ENCODE results near the gene AGMO. TPM values are rescaled to one million over a fixed set of nuclear protein-coding genes. Genes with fewer than 3 reads are reported as not detected.

AGMO gene
- polyA plus RNA-seq, 1 donor (not counting 4 experiments of a cell fraction or from before 2014, with no cell fraction given) = not detected

DNA sequence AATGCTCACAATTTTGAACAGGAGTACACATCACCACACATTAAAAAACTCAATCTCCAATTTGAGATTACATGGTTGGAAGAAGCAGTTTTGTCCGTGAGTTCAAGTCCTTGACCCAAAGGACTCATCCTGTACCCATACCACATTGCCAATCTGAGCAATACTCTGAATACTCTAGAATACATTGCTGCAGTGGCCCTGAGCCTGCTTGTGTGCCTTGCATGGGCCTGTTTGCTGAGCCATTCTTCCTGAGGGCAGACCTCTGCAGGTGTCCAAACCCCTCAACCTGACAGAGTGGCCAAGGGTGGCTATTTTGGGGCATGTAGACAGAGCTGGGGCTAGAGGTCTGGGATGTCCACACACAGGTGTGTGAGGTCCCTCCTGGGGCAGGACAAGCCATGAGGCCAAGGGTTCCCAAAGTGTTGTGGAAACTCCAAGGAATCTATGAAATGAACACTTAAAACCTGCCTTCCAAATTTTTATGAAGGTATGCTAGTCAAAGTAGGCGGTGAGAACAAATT lies 15.5 kb downstream of the AGMO start:
- TF ChIP-seq EZH2 (IDR thresholded peaks at IDR 0.05; ENCODE audit: low read length) = no peak
- TF ChIP-seq, protein P1, sequence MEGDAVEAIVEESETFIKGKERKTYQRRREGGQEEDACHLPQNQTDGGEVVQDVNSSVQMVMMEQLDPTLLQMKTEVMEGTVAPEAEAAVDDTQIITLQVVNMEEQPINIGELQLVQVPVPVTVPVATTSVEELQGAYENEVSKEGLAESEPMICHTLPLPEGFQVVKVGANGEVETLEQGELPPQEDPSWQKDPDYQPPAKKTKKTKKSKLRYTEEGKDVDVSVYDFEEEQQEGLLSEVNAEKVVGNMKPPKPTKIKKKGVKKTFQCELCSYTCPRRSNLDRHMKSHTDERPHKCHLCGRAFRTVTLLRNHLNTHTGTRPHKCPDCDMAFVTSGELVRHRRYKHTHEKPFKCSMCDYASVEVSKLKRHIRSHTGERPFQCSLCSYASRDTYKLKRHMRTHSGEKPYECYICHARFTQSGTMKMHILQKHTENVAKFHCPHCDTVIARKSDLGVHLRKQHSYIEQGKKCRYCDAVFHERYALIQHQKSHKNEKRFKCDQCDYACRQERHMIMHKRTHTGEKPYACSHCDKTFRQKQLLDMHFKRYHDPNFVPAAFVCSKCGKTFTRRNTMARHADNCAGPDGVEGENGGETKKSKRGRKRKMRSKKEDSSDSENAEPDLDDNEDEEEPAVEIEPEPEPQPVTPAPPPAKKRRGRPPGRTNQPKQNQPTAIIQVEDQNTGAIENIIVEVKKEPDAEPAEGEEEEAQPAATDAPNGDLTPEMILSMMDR (optimal IDR thresholded peaks at IDR 0.05 in 1 of 3, IDR thresholded peaks at IDR 0.05 in 1 of 3, conservative IDR thresholded peaks at IDR 0.05 in 1 of 3; ENCODE audit: extremely low read depth in 1 of 3, insufficient read depth in 2 of 3, low read length in 3 of 3) = no peak
- Histone ChIP-seq H2AFZ (ENCODE audit: control insufficient read depth, low read length) (no peak overlapping the region), H3K36me3 (ENCODE audit: control insufficient read depth in 2 of 2, extremely low read depth in 1 of 2, insufficient read depth in 2 of 2, low read length in 2 of 2) (no peaks in the 10 kb centered on the region), H3K9ac (ENCODE audit: control insufficient read depth, extremely low read depth, insufficient read depth, low read length) (no peak overlapping the region), H3K4me2 (ENCODE audit: control insufficient read depth, extremely low read depth, insufficient read depth, low read depth, low read length) (no peak overlapping the region), H3K4me1 (ENCODE audit: control insufficient read depth, extremely low read depth, insufficient read depth, low read length) (no peaks in the 10 kb centered on the region), H3K9me1 (ENCODE audit: control insufficient read depth, extremely low read depth, insufficient read depth, low read length) (no peaks in the 10 kb centered on the region), H4K20me1 (ENCODE audit: control insufficient read depth, extremely low read depth, insufficient read depth, low read length) (no peaks in the 10 kb centered on the region), H3K27ac (ENCODE audit: control insufficient read depth, insufficient read depth, low read length) (no peak overlapping the region), H3K9me3 (ENCODE audit: control insufficient read depth, low read depth, low read length) (no peaks in the 10 kb centered on the region), H3K4me3 (ENCODE audit: control insufficient read depth in 2 of 3, extremely low read depth in 1 of 3, insufficient read depth in 2 of 3, low read depth in 1 of 3, low read length in 3 of 3) (no peak overlapping the region), H3K27me3 (ENCODE audit: control insufficient read depth, extremely low read depth, insufficient read depth, low read length) (no peaks in the 10 kb centered on the region), H3K79me2 (ENCODE audit: control insufficient read depth, insufficient read depth, low read length) (no peaks in the 10 kb centered on the region)
- no peak for FAIRE-seq
- no peak for DNase-seq (ENCODE audit: low read depth, low spot score)
- dilution Hi-C loops (cut with MboI; ENCODE audit: extremely low pct_ligation_motif_present, low sequenced_read_pairs) = no loop called here

DNA sequence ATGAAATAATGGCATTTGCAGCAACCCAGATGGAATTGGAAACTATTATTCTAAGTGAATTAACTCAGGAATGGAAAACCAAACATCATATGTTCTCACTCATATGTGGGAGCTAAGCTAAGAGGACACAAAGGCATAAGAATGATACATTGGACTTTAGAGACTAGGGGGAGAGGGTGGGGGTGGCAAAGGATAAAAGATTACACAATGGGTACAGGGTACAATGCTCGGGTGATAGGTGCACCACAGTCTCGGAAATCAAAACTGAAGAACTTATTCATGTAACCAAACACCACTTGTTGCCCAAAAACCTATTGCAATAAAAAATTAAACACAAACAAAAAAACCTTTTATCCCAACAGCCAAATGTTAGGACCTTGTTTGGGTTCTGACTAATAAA lies 17.8 kb downstream of the AGMO start:
- TF ChIP-seq, protein P1 (optimal IDR thresholded peaks at IDR 0.05 in 1 of 3, IDR thresholded peaks at IDR 0.05 in 1 of 3, conservative IDR thresholded peaks at IDR 0.05 in 1 of 3; ENCODE audit: extremely low read depth in 1 of 3, insufficient read depth in 2 of 3, low read length in 3 of 3) = no peak
- no peak for TF ChIP-seq EZH2 (IDR thresholded peaks at IDR 0.05; ENCODE audit: low read length)
- Histone ChIP-seq H2AFZ (ENCODE audit: control insufficient read depth, low read length) (no peak overlapping the region), H3K4me1 (ENCODE audit: control insufficient read depth, extremely low read depth, insufficient read depth, low read length) (no peaks in the 10 kb centered on the region), H3K9me3 (ENCODE audit: control insufficient read depth, low read depth, low read length) (no peaks in the 10 kb centered on the region), H3K9me1 (ENCODE audit: control insufficient read depth, extremely low read depth, insufficient read depth, low read length) (no peaks in the 10 kb centered on the region), H3K79me2 (ENCODE audit: control insufficient read depth, insufficient read depth, low read length) (no peaks in the 10 kb centered on the region), H3K27ac (ENCODE audit: control insufficient read depth, insufficient read depth, low read length) (no peak overlapping the region), H3K9ac (ENCODE audit: control insufficient read depth, extremely low read depth, insufficient read depth, low read length) (no peak overlapping the region), H3K27me3 (ENCODE audit: control insufficient read depth, extremely low read depth, insufficient read depth, low read length) (no peaks in the 10 kb centered on the region), H4K20me1 (ENCODE audit: control insufficient read depth, extremely low read depth, insufficient read depth, low read length) (no peaks in the 10 kb centered on the region), H3K4me3 (ENCODE audit: control insufficient read depth in 2 of 3, extremely low read depth in 1 of 3, insufficient read depth in 2 of 3, low read depth in 1 of 3, low read length in 3 of 3) (no peak overlapping the region), H3K36me3 (ENCODE audit: control insufficient read depth in 2 of 2, extremely low read depth in 1 of 2, insufficient read depth in 2 of 2, low read length in 2 of 2) (no peaks in the 10 kb centered on the region), H3K4me2 (ENCODE audit: control insufficient read depth, extremely low read depth, insufficient read depth, low read depth, low read length) (no peak overlapping the region)
- no peak for FAIRE-seq
- dilution Hi-C loops (cut with MboI; ENCODE audit: extremely low pct_ligation_motif_present, low sequenced_read_pairs) = no loop called here
- DNase-seq (ENCODE audit: low read depth, low spot score) = no peak

All from keratinocyte (primary cell).